Measurements from ENCODE around the gene ZDHHC14. TPM values are rescaled to one million over a fixed set of nuclear protein-coding genes. Genes with fewer than 3 reads are reported as not detected.

The ZDHHC14 gene
- total and polyA plus RNA-seq, 7 donors, result 2.4 to 12.6 (median 9.6) TPM

GRCh38 chr6:157494132-157494710 lies 113.2 kb downstream of the ZDHHC14 start:
- TF ChIP-seq CTCF (IDR thresholded peaks at IDR 0.05), result no peak
- no peak for TF ChIP-seq POLR2A (IDR thresholded peaks at IDR 0.05)
- TF ChIP-seq EP300 (IDR thresholded peaks at IDR 0.05), result no peak
- no peak for TF ChIP-seq POLR2AphosphoS5 (IDR thresholded peaks at IDR 0.05)
- intact Hi-C loops (cut with DNase I), result no loop called here
- Histone ChIP-seq H3K9me3 (no peaks in the 10 kb centered on the region), H3K4me1 (no peaks in the 10 kb centered on the region), H3K27me3 (no peaks in the 10 kb centered on the region), H3K4me3 (no peak overlapping the region), H3K36me3 (no peaks in the 10 kb centered on the region), H3K27ac (no peak overlapping the region)
- 90 to 93% methylated on average over 6 of the region's 6 CpGs for WGBS, 2 donors
- no peak for DNase-seq

- no peaks in the 10 kb centered on the region for H3K27me3 ChIP-seq
- no peak for TF ChIP-seq EP300 (IDR thresholded peaks at IDR 0.05)
- TF ChIP-seq CTCF (IDR thresholded peaks at IDR 0.05), result no peak
- TF ChIP-seq POLR2AphosphoS5 (IDR thresholded peaks at IDR 0.05), result no peak
- TF ChIP-seq POLR2A (IDR thresholded peaks at IDR 0.05), result no peak
- 94 to 97% methylated on average over 5 of the region's 5 CpGs for whole genome bisulfite sequencing, 2 donors
- intact Hi-C loops (cut with DNase I), result no loop called here
- no peak for DNase-seq
- no peak overlapping the region for H3K27ac ChIP-seq
- no peaks in the 10 kb centered on the region for H3K36me3 ChIP-seq
- no peak overlapping the region for H3K4me3 ChIP-seq
- H3K9me3 ChIP-seq, result no peaks in the 10 kb centered on the region
- H3K4me1 ChIP-seq, result no peaks in the 10 kb centered on the region
Observed at GRCh38 chr6:157496534-157497095, 115.6 kb downstream of the ZDHHC14 start.

DNA sequence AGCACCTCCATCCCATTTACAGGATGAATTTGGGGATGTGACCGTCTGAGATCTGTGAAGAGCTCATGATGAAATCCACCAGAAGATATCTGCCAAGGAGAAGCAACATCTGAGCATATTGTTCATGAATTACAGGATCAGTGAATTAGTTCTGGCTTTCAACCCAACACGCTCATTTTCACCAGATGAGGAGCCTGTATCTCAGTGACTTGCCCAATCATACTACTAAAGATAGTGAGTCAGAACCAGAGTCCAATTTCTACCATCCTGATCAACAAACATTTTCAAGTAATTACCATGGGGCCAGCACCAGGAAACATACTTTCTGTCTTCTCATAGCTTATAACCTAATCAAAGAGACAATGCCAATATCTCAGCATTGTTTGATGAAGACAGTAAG lies 116.6 kb downstream of the ZDHHC14 start:
- Histone ChIP-seq H3K27ac (no peak overlapping the region), H3K36me3 (no peaks in the 10 kb centered on the region), H3K4me3 (no peak overlapping the region), H3K27me3 (no peaks in the 10 kb centered on the region), H3K4me1 (no peaks in the 10 kb centered on the region), H3K9me3 (no peaks in the 10 kb centered on the region)
- no peak for DNase-seq
- 96 to 97% methylated on average over 2 of the region's 2 CpGs for WGBS, 2 donors
- no peak for TF ChIP-seq CTCF (IDR thresholded peaks at IDR 0.05)
- intact Hi-C loops (cut with DNase I), result no loop called here

- H3K27me3 ChIP-seq, result no peaks in the 10 kb centered on the region
- H3K4me1 ChIP-seq, result no peaks in the 10 kb centered on the region
- 92 to 94% methylated on average over 2 of the region's 2 CpGs for WGBS, 2 donors
- H3K36me3 ChIP-seq, result no peaks in the 10 kb centered on the region
- no peaks in the 10 kb centered on the region for H3K9me3 ChIP-seq
- H3K4me3 ChIP-seq, result no peak overlapping the region
- TF ChIP-seq POLR2A (IDR thresholded peaks at IDR 0.05) (no peak), EP300 (IDR thresholded peaks at IDR 0.05) (no peak), CTCF (IDR thresholded peaks at IDR 0.05) (no peak), POLR2AphosphoS5 (IDR thresholded peaks at IDR 0.05) (no peak)
- DNase-seq, result no peak
- H3K27ac ChIP-seq, result no peak overlapping the region
- intact Hi-C loops (cut with DNase I), result no loop called here
Observed at GRCh38 chr6:157498817-157499216, 117.8 kb downstream of the ZDHHC14 start.

DNA sequence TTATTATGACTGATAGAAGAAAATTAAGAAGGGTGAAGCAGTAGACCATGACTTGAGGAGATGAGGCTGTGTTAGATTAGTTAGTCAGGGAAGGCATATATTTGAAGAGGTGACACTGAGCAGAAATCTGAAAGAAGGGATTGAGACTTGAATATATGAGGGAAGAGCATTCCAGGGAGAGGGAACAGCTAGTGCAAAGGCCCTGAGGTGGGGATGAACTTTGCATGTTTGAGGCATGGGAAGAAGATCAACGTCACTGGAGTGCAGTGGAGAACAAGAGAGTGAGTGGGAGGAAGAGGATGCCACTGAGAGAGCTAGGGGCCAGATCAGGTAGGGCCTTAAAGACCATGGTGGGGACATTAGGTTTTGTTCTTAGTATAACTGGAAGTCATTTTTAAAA lies 119.0 kb downstream of the ZDHHC14 start:
- no peak for DNase-seq

More for the DNA sequence above, 119.0 kb downstream of the ZDHHC14 start:
- intact Hi-C loops (cut with DNase I), result no loop called here
- Histone ChIP-seq H3K9me3 (peaks cover 0 to under 1% (median 0%) of the 10 kb centered on the region in 4 donors), H3K36me3 (no peaks in the 10 kb centered on the region), H3K27me3 (no peaks in the 10 kb centered on the region), H3K4me1 (no peaks in the 10 kb centered on the region), H3K4me3 (no peak overlapping the region), H3K27ac (no peak overlapping the region)
- TF ChIP-seq CTCF (IDR thresholded peaks at IDR 0.05) (no peak), POLR2A (IDR thresholded peaks at IDR 0.05) (no peak), EP300 (IDR thresholded peaks at IDR 0.05) (no peak), POLR2AphosphoS5 (IDR thresholded peaks at IDR 0.05) (no peak)
- 83 to 89% methylated on average over 1 of the region's 1 CpG for WGBS, 2 donors
